HEK293 (cell line): ENCODE measurements around the gene IL3RA.

Experiments
- OSR2 ChIP-seq: fragments of 450-650 bp; formaldehyde crosslinking; IDR thresholded peaks from 2 replicates; pipeline ENCODE4 v1.5.1; 2016; ENCODE audit warnings: missing biosample characterization, missing genetic modification characterization
- SP2 ChIP-seq: fragments of 450-650 bp; formaldehyde crosslinking; IDR thresholded peaks from 2 replicates; pipeline ENCODE4 v1.5.1; 2016; ENCODE audit warnings: missing biosample characterization, missing genetic modification characterization
- ZNF274 ChIP-seq, 2 experiments: fragments of 200-500 bp in 1 of 2; fragments of 450-650 bp in 1 of 2; sonication (Bioruptor generic) in 1 of 2; formaldehyde crosslinking in 1 of 2; IDR thresholded peaks; 2 replicates each; pipeline versions ENCODE4 v1.5.1 to v1.6.1; 2014 to 2016; ENCODE audit warnings: borderline replicate concordance in 1 of 2, inconsistent platforms in 1 of 2, low read length in 1 of 2, missing biosample characterization in 1 of 2, missing genetic modification characterization in 1 of 2
- ZNF529 ChIP-seq: fragments of 450-650 bp; formaldehyde crosslinking; IDR thresholded peaks from 2 replicates; pipeline ENCODE4 v1.5.1; 2017; ENCODE audit warnings: missing genetic modification characterization, missing biosample characterization; ENCODE audit not compliant: insufficient replicate concordance
- ZNF76 ChIP-seq: fragments of 450-650 bp; formaldehyde crosslinking; IDR thresholded peaks from 2 replicates; pipeline ENCODE4; 2016; ENCODE audit warnings: low read depth, missing biosample characterization, missing genetic modification characterization, borderline replicate concordance
- TF ChIP-seq, protein P1 (sequence below): fragments of 450-650 bp; formaldehyde crosslinking; IDR thresholded peaks from 2 replicates; pipeline ENCODE4 v1.5.1; 2016; ENCODE audit warnings: missing biosample characterization, missing genetic modification characterization, low read depth

DNA sequence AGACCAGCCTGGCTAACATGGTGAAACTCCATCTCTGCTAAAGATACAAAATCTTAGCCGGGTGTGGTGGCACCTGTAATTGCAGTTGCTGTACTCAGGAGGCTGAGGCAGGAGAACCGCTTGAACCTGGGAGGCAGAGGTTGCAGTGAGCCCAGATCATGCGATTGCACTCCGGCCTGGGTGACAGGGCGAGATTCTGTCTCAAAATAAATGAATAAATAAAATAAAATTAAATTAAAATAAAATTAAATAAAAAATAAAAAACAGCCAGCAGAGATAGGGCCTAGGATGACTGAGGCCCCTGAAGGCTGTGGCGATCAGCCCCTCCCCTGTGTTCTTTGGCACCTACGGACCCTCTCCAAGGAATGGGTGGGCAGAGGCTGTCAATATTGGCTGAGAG is 22.8 kb upstream of the IL3RA start:
- TF ChIP-seq SP2 (tag by site-specific recombination) (no peak), ZNF76 (no peak), ZNF529 (no peak), OSR2 (no peak), ZNF274 (IDR thresholded peaks at IDR 0.05; ENCODE audit: low read length) (no peak), ZNF274 (tag by site-specific recombination; IDR thresholded peaks at IDR 0.05; ENCODE audit: borderline replicate concordance) (no peak)
- TF ChIP-seq, protein P1, sequence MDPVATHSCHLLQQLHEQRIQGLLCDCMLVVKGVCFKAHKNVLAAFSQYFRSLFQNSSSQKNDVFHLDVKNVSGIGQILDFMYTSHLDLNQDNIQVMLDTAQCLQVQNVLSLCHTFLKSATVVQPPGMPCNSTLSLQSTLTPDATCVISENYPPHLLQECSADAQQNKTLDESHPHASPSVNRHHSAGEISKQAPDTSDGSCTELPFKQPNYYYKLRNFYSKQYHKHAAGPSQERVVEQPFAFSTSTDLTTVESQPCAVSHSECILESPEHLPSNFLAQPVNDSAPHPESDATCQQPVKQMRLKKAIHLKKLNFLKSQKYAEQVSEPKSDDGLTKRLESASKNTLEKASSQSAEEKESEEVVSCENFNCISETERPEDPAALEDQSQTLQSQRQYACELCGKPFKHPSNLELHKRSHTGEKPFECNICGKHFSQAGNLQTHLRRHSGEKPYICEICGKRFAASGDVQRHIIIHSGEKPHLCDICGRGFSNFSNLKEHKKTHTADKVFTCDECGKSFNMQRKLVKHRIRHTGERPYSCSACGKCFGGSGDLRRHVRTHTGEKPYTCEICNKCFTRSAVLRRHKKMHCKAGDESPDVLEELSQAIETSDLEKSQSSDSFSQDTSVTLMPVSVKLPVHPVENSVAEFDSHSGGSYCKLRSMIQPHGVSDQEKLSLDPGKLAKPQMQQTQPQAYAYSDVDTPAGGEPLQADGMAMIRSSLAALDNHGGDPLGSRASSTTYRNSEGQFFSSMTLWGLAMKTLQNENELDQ (tag by site-specific recombination): no peak
